PFSK-1 (cell line): ENCODE measurements around the gene ARHGAP28.

Source experiments
- POLR2AphosphoS5 ChIP-seq: IDR thresholded peaks from 2 replicates; pipeline ENCODE4 v1.6.1; 2012; ENCODE audit warnings: low read depth, mild to moderate bottlenecking, control low read depth, low read length, moderate library complexity
- TAF1 ChIP-seq: IDR thresholded peaks from 2 replicates; pipeline ENCODE4 v1.6.1; 2012; ENCODE audit warnings: low read length, control low read depth, borderline replicate concordance; ENCODE audit not compliant: insufficient read depth

DNA sequence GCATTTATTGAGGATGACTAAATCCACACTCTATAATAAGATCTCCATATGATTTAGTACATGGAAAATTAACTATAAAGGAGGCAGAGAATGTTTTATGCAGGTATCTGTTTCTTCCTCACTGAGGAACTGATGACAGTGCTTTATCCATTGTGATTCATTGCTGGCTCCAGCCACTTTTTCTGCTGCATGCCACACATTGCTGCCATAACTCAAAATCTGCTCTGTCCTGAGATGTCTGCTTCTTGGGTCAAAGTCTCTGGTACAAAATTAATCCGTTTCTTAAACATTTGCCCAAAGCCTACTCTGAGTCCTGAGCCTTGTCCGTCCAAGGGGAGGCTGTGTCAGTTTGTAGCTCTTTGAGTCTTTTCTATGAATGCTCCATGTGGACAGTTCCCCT, 15.5 kb upstream of the ARHGAP28 start:
- no peak for TF ChIP-seq POLR2AphosphoS5
- TF ChIP-seq TAF1: no peak
